ENCODE data around the gene KATNB1. TPM values are rescaled to one million over a fixed set of nuclear protein-coding genes. Genes with fewer than 3 reads are reported as not detected.

KATNB1 gene
- total and polyA plus RNA-seq, 2 experiments from 2014 or later = 31.4 to 65.9 TPM

GRCh38 chr16:57722210-57722499 lies 13.4 kb upstream of the KATNB1 start (continued):
- TF ChIP-seq REST (IDR thresholded peaks at IDR 0.05; ENCODE audit: unreplicated experiment) (no peak), STAT1 (IDR thresholded peaks at IDR 0.05; ENCODE audit: unreplicated experiment) (no peak), EZH2phosphoT487 (IDR thresholded peaks at IDR 0.05; ENCODE audit: unreplicated experiment) (no peak), ZNF462 (CRISPR knock-in tag; IDR thresholded peaks at IDR 0.05) (no peak), JUNB (IDR thresholded peaks at IDR 0.05; ENCODE audit: unreplicated experiment) (no peak)

- Mint-ChIP-seq H3K27me3 (ENCODE audit: insufficient read depth, low read depth, poor library complexity) (peaks cover 10% of the 10 kb centered on the region), H3K27ac (no peak overlapping the region), H3K4me1 (no peaks in the 10 kb centered on the region), H3K36me3 (ENCODE audit: low read depth) (no peaks in the 10 kb centered on the region), H3K9me3 (no peaks in the 10 kb centered on the region), H3K4me3 (no peak overlapping the region)
- no peak overlapping the region for H3K27ac ChIP-seq (ENCODE audit: low read depth)
- no peaks in the 10 kb centered on the region for H3K79me2 ChIP-seq (replicated peaks; ENCODE audit: insufficient read depth)
- no peak overlapping the region for H3K4me3 ChIP-seq
- H2AFZ ChIP-seq = no peak overlapping the region
- H3K27me3 ChIP-seq (ENCODE audit: insufficient read depth) = no peaks in the 10 kb centered on the region
- no peak overlapping the region for H3K4me2 ChIP-seq
- ATAC-seq (no peak), DNase-seq (ENCODE audit: low spot score) (no peak)
- no peaks in the 10 kb centered on the region for H3K4me1 ChIP-seq (ENCODE audit: insufficient read depth)
- H3K36me3 ChIP-seq (ENCODE audit: insufficient read depth) = no peaks in the 10 kb centered on the region
- TF ChIP-seq ZNF114 (CRISPR knock-in tag; IDR thresholded peaks at IDR 0.05) (no peak), EZH2 (IDR thresholded peaks at IDR 0.05; ENCODE audit: low read depth, unreplicated experiment) (no peak), JUNB (IDR thresholded peaks at IDR 0.05; ENCODE audit: unreplicated experiment) (no peak), NANOG (IDR thresholded peaks at IDR 0.05; ENCODE audit: borderline replicate concordance) (no peak), CREB1 (CRISPR knock-in tag; IDR thresholded peaks at IDR 0.05; ENCODE audit: low read depth) (no peak), EZH2phosphoT487 (IDR thresholded peaks at IDR 0.05; ENCODE audit: unreplicated experiment) (no peak), ETS1 (IDR thresholded peaks at IDR 0.05) (no peak), ZNF331 (CRISPR knock-in tag; IDR thresholded peaks at IDR 0.05; ENCODE audit: low read depth) (no peak), CTCF (conservative IDR thresholded peaks at IDR 0.05; ENCODE audit: low read depth in 2 of 2) (no peak)
- no peaks in the 10 kb centered on the region for H4K20me1 ChIP-seq (replicated peaks; ENCODE audit: insufficient read depth)
- no peaks in the 10 kb centered on the region for H3F3A ChIP-seq (replicated peaks; ENCODE audit: low read depth)
- H3K9me2 ChIP-seq (ENCODE audit: insufficient read depth) = no peaks in the 10 kb centered on the region
These were observed 12.9 kb upstream of the KATNB1 start for GRCh38 chr16:57722651-57723050.

All from GM23338 (cell line).